Ascending aorta (tissue), 2 donors: ENCODE results near the gene SLC1A6. TPM values are rescaled to one million over a fixed set of nuclear protein-coding genes. Genes with fewer than 3 reads are reported as not detected.

Experiments
- DNase-seq, 2 donors: peaks; one replicate each; pipeline ENCODE4 v3.0.0-alpha.2; 2019; ENCODE audit warnings: low spot score in 2 of 2
- H3K27ac ChIP-seq, 2 donors: fragments of 200-600 bp; sonication (generic); one replicate each; pipeline ENCODE4 v1.5.1; 2016 to 2017; ENCODE audit warnings: mild to moderate bottlenecking in 1 of 2
- H3K27me3 ChIP-seq: fragments of 200-600 bp; sonication (generic); one replicate; pipeline ENCODE4 v1.5.1; 2017
- H3K36me3 ChIP-seq, 2 donors: fragments of 200-600 bp; sonication (generic); one replicate each; pipeline ENCODE4 v1.5.1; 2016
- H3K4me1 ChIP-seq, 2 donors: fragments of 200-600 bp; sonication (generic); one replicate each; pipeline ENCODE4 v1.5.1; 2016 to 2017; ENCODE audit warnings: mild to moderate bottlenecking in 1 of 2
- H3K4me3 ChIP-seq, 2 donors: fragments of 200-600 bp; sonication (generic); one replicate each; pipeline ENCODE4 v1.5.1; 2016 to 2017; ENCODE audit warnings: mild to moderate bottlenecking in 1 of 2
- H3K9me3 ChIP-seq, 2 donors: fragments of 200-600 bp; sonication (generic); one replicate each; pipeline ENCODE4 v1.5.1; 2016
- intact Hi-C: fragments of 100-400 bp; cut with DNase I; formaldehyde crosslinking; loops from one replicate; pipeline ENCODE4 v1.15.1; 2023
- total RNA-seq: library from RNA; depleted of rRNA; stranded (reverse); fragments of >200 nt; gene quantifications from one replicate; pipeline ENCODE4 v1.1.0, GENCODE V29; 2016
- TF ChIP-seq, protein P1 (sequence below), 3 experiments: fragments of 200-600 bp in 2 of 3; fragments of 450-650 bp in 1 of 3; sonication (generic) in 2 of 3; IDR thresholded peaks; one replicate each; pipeline ENCODE4 v1.5.1; 2016 to 2019; ENCODE audit warnings: antibody characterized with exemption in 3 of 3, mild to moderate bottlenecking in 1 of 3, moderate library complexity in 1 of 3

SLC1A6 gene
- total RNA-seq, 1 donor from 2014 or later: not detected

DNA sequence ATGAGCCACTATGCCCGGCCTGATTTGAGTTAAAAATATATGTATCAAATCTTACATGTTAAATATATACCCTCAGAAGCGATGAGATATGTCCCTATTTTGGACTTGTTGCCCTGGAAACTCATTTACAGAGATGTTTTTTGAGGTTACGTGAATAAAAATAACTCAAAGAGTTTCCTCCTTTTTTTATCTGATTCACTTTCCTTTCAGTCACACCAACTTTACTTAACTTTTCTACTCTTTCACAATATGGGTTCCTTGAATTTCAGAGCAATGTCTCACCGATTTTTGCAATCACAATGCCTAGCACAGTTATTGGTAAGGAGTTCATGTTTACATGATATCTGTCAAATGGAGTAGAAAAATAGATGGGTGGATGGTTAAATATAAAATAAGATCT is 36.1 kb downstream of the SLC1A6 start:
- no peak for DNase-seq
- Histone ChIP-seq H3K27me3 (no peaks in the 10 kb centered on the region), H3K27ac (no peak overlapping the region), H3K4me3 (no peak overlapping the region), H3K4me1 (no peaks in the 10 kb centered on the region), H3K36me3 (no peaks in the 10 kb centered on the region), H3K9me3 (no peaks in the 10 kb centered on the region)
- TF ChIP-seq, protein P1, sequence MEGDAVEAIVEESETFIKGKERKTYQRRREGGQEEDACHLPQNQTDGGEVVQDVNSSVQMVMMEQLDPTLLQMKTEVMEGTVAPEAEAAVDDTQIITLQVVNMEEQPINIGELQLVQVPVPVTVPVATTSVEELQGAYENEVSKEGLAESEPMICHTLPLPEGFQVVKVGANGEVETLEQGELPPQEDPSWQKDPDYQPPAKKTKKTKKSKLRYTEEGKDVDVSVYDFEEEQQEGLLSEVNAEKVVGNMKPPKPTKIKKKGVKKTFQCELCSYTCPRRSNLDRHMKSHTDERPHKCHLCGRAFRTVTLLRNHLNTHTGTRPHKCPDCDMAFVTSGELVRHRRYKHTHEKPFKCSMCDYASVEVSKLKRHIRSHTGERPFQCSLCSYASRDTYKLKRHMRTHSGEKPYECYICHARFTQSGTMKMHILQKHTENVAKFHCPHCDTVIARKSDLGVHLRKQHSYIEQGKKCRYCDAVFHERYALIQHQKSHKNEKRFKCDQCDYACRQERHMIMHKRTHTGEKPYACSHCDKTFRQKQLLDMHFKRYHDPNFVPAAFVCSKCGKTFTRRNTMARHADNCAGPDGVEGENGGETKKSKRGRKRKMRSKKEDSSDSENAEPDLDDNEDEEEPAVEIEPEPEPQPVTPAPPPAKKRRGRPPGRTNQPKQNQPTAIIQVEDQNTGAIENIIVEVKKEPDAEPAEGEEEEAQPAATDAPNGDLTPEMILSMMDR (IDR thresholded peaks at IDR 0.05): no peak
- intact Hi-C loops: no loop called here

DNA sequence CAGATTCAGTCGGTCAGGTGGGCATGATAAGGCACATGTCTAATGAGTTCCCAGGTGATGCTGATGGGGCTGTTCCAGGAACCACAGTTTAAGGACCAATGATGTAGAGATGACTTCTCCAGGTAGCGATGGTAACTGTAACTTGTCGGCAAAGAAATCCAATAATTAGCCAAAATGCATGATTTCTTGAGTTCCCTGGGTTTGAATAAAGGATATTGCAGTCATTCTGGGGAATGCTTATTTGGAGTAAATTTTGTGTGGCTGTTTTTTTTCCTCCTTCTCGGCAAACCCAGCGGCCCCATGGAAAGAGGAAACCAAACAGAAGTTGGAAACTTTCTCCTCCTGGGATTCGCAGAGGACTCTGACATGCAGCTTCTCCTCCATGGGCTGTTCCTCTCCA is 38.5 kb downstream of the SLC1A6 start, which contains the start of gene OR7C2:
Gene OR7C2, plus strand, starts transcription at position 301 of the 400 bp plus-strand sequence. Its CDS starts 0 bp downstream, at position 301.
- no peaks in the 10 kb centered on the region for H3K27me3 ChIP-seq
- no peak within 1 kb of the TSS for H3K27ac ChIP-seq
- no peaks in the 10 kb centered on the region for H3K4me1 ChIP-seq
- no peaks in the 10 kb centered on the region for H3K9me3 ChIP-seq
- H3K4me3 ChIP-seq: no peak within 1 kb of the TSS
- intact Hi-C loops: no loop called here
- TF ChIP-seq, protein P1 (IDR thresholded peaks at IDR 0.05): no peak
- no peak for DNase-seq
- no peaks in the 10 kb centered on the region for H3K36me3 ChIP-seq

DNA sequence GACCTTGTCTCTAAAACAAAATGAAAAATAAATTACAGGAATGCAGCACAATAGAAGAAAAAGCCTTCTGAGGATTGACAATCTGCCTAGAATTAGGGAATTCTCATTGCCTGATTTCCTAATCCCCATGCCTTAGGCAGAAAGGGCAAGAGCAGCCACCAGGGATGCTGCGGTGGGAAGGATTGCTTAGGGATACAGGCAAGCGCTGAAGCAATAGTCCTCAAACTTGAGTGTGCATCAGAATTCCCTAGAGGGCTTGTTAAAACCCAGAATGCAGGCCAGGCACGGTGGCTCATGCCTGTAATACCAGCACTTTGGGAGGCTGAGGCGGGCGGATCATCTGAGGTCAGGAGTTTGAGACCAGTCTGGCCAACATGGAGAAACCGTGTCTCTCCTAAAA is 39.4 kb downstream of the SLC1A6 start:
- TF ChIP-seq, protein P1 (IDR thresholded peaks at IDR 0.05): no peak
- no peaks in the 10 kb centered on the region for H3K4me1 ChIP-seq
- no peaks in the 10 kb centered on the region for H3K36me3 ChIP-seq
- H3K9me3 ChIP-seq: no peaks in the 10 kb centered on the region
- intact Hi-C loops: no loop called here
- no peak for DNase-seq
- H3K4me3 ChIP-seq: no peak overlapping the region
- no peaks in the 10 kb centered on the region for H3K27me3 ChIP-seq
- no peak overlapping the region for H3K27ac ChIP-seq

DNA sequence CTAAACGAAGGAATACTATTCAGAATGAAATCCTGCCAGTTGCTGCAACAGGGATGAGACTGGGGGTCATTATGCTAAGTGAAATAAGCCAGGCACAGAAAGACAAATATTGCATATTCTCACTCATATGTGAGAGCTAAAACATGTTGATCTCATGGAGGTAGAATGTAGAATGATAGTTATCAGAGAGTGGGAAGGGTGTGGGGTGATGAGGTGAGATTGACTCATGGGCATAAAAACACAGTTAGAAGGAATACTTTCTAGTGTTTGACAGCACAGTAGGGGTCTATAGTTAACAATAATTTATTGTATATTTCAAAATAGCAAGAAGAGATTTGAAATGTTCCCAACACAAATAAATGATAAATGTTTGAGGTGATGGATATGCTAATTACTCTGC is 46.2 kb downstream of the SLC1A6 start:
- intact Hi-C loops: no loop called here
- H3K4me3 ChIP-seq: no peak overlapping the region
- H3K36me3 ChIP-seq: no peaks in the 10 kb centered on the region
- DNase-seq: no peak
- no peak overlapping the region for H3K27ac ChIP-seq
- no peaks in the 10 kb centered on the region for H3K4me1 ChIP-seq
- H3K27me3 ChIP-seq: no peaks in the 10 kb centered on the region
- peaks cover 0 to 7% of the 10 kb centered on the region in 2 donors for H3K9me3 ChIP-seq
- TF ChIP-seq, protein P1 (IDR thresholded peaks at IDR 0.05): no peak

DNA sequence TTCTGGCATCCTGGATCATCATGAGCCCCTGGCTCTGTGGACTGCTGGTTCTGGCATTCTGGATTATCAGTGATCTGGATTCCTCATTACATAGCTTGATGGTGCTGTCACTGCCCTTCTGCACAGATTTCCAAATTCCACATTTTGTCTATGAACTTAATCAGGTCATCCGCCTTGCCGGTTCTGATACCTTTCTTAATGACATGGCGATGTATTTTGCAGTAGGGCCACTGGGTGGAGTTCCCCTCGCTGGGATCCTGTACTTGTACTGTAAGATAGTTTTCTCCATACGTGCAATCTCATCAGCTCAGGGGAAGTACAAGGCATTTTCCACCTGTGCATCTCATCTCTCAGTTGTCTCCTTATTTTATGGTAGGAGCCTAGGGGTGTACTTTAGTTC is 62.8 kb downstream of the SLC1A6 start:
- no peak for DNase-seq
- H3K27ac ChIP-seq: no peak overlapping the region
- H3K4me1 ChIP-seq: no peaks in the 10 kb centered on the region
- no peaks in the 10 kb centered on the region for H3K27me3 ChIP-seq
- no peaks in the 10 kb centered on the region for H3K9me3 ChIP-seq
- no peaks in the 10 kb centered on the region for H3K36me3 ChIP-seq
- TF ChIP-seq, protein P1 (IDR thresholded peaks at IDR 0.05): no peak
- H3K4me3 ChIP-seq: no peak overlapping the region
- intact Hi-C loops: no loop called here

DNA sequence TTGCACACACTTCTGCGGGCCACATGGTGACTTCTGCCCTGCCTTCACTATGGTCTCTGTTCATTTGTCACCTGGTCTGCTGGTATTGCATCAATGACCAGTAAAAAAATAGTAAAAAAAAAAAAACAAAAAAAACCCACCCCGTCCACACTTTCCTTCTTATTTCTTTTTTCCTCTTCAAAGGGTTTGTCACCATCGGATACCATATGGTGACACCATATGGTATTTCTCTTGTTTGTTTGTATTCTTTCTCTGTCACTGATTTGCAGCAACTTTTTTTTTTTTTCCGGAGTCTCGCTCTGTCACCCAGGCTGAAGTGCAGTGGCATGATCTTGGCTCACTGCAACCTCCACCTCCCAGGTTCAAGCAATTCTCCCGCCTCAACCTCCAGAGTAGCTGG is 64.5 kb downstream of the SLC1A6 start:
- H3K9me3 ChIP-seq: no peaks in the 10 kb centered on the region
- intact Hi-C loops: no loop called here
- H3K4me1 ChIP-seq: no peaks in the 10 kb centered on the region
- no peaks in the 10 kb centered on the region for H3K27me3 ChIP-seq
- H3K27ac ChIP-seq: no peak overlapping the region
- no peaks in the 10 kb centered on the region for H3K36me3 ChIP-seq
- no peak for DNase-seq
- H3K4me3 ChIP-seq: no peak overlapping the region
- TF ChIP-seq, protein P1 (IDR thresholded peaks at IDR 0.05): no peak
